IPS DF 19.7 (cell line): ENCODE data around the gene GFER.
"Not testable (repeated sequence)": the region's sequence is repeated elsewhere in the genome, so short reads cannot be mapped to it uniquely, and the experiment has no call there.

Experiments used
- DNase-seq: peaks from one replicate; pipeline ENCODE4 v3.0.0-alpha.2; 2013; ENCODE audit warnings: low read depth, low spot score

GFER gene

GRCh38 chr16:2026461-2027023, 42.5 kb downstream of the GFER start, which contains the start of gene NHERF2:
NHERF2 (plus strand) TSS chr16:2026902; CDS start chr16:2027006, 104 bp downstream.
- no peak for DNase-seq

DNA sequence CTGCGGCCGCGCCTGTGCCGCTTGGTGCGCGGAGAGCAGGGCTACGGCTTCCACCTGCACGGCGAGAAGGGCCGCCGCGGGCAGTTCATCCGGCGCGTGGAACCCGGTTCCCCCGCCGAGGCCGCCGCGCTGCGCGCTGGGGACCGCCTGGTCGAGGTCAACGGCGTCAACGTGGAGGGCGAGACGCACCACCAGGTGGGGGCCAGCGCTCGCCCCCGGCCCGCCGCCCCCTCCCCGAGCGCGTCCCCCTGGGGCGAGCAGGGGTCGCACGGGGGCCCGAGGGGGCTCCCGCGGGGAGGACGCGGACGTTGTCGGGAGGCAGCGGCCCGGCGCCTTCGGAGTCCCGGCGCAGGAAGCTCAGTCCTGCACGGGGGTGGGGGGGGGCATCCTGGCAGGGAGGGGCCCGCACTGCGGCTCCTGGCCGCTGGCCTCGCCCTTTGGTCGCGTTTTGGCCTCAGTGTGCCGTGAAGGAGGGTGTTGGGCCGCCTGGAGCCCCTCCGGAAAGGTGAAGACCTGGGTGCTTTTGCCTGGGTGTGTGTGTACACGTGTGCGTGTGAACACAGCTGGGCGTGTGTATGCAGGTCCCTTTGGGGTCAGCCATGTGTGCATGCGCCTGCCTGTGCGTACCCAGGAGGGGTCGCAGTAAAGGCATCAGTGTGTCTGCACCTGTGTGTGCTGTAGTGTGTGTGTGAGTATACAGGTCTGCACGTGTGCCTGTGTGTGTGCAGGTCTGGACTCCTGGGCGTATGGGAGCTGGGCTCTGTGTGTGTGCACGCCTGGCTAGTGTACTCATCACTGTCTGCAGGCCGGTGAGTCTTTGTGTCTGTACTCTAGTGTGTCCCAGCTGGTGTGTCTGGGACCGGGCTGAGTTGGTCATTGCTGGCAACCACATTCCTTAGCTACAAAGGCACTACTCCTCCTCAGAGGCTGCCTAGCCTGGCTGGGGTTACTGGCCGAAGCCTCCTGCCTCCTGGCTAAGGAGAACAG, 43.3 kb downstream of the GFER start:
- DNase-seq, result no peak

- DNase-seq, result no peak
These were observed 44.2 kb downstream of the GFER start for GRCh38 chr16:2028146-2028545.

GRCh38 chr16:2028620-2029220, 44.7 kb downstream of the GFER start:
- no peak for DNase-seq

DNA sequence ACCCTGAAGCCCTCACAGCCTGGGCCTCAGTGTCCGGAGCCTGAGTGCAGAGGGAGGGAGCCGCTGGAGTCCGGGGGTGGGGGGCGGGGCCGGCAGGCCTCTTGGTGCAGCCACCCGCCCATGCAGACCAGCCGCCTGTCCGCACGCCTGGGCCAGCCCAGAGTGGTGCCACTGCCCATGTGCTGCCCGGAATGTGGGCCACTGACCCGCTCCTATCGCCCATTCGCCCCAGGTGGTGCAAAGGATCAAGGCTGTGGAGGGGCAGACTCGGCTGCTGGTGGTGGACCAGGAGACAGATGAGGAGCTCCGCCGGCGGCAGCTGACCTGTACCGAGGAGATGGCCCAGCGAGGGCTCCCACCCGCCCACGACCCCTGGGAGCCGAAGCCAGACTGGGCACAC, 45.4 kb downstream of the GFER start:
- no peak for DNase-seq

GRCh38 chr16:2030036-2030435, 46.0 kb downstream of the GFER start:
- no peak for DNase-seq

DNA sequence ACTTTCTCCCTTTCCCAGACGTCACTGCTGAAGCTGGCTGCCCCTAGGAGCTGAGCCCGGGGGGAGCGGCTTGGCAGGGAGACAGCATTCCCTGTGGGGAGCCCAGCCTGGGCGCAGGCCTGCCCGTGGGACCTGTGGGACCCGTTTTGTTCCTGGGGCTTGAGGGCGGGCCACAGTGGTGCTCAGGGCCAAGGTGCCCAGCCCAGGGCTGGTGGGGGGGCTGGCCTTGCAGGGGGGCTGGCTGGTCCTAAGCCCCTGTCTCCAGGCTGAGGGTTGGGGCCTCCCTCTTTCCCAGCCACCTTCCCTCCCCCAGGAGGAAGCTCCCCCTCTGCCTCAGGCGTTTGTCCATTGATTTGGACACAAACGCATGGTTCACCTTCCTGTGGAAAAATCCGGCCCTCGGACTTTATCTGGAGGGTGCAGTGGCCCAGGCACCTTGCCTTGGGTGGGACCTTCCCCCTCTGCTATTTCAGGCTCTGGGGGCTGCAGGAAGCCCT, 47.1 kb downstream of the GFER start:
- DNase-seq, result no peak

DNA sequence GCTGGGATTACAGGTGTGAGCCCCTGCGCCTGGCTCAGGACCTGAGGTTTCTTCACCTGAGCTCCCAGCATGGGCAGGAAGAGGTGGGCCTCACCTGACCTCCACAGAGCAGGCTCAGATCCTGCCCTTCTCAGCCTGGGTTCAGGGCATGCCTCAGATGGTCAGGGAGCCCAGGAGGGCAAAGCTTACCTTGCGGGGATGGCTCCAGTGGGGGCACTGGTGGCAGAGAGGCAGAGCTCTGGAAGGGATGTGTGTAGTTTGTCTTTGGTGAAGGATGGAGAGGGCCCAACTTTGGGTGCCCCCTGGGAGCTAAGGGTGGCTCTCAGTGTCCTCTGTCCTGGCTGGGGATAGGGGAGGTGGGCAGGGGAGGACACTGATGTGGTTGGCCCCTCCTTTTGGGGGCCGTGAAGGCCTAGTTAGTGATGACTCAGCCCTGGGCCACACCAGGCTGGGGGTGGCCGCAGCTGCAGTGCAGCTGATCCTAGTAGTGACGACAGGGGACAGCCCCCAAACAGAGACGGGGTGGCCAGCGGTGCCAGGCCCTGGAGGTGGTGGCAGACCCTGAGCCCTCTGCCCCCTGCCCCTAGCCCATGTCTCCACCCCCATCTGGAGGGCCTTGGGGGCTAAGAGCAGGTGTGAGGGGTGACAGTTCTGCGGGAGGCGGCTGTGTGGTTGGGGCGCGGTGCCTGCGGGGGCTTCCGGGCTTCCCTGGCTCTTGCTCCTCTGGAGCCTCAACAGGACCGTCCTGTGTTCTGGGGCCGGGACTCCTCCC, 48.5 kb downstream of the GFER start:
- no peak for DNase-seq

- DNase-seq, result no peak
These were observed 49.3 kb downstream of the GFER start for GRCh38 chr16:2033057-2033908.

GRCh38 chr16:2033909-2034695, 50.1 kb downstream of the GFER start:
- not testable (repeated sequence) for DNase-seq

- no peak for DNase-seq
These were observed 50.9 kb downstream of the GFER start for GRCh38 chr16:2034696-2035430.

- no peak for DNase-seq
These were observed 51.6 kb downstream of the GFER start for GRCh38 chr16:2035431-2036199.

- DNase-seq, result no peak
These were observed 52.4 kb downstream of the GFER start for GRCh38 chr16:2036200-2036966.

GRCh38 chr16:2037115-2037514, 53.1 kb downstream of the GFER start:
- DNase-seq, result no peak
